Mesodermal cell (in vitro differentiated cells): Measurements from ENCODE around the gene ZNF581.

Experiments used
- H3K27ac ChIP-seq: 2 replicates; pipeline ENCODE4 v1.7.0; 2013; ENCODE audit warnings: mild to moderate bottlenecking, low read depth, low read length, moderate library complexity; ENCODE audit not compliant: severe bottlenecking
- H3K36me3 ChIP-seq: 2 replicates; pipeline ENCODE4 v1.7.1; 2013; ENCODE audit warnings: mild to moderate bottlenecking, low read length, moderate library complexity; ENCODE audit not compliant: control insufficient read depth, insufficient read depth
- H3K4me1 ChIP-seq: one replicate; pipeline ENCODE4 v1.7.1; 2013; ENCODE audit warnings: mild to moderate bottlenecking, low read length; ENCODE audit not compliant: insufficient read depth, control insufficient read depth, poor library complexity, severe bottlenecking
- H3K4me3 ChIP-seq: 2 replicates; pipeline ENCODE4 v1.7.0; 2013; ENCODE audit warnings: low read length, control low read depth, mild to moderate bottlenecking; ENCODE audit not compliant: insufficient read depth, poor library complexity, severe bottlenecking; ENCODE audit errors: extremely low read depth
- H3K9me3 ChIP-seq: 2 replicates; pipeline ENCODE4 v1.7.1; 2013; ENCODE audit warnings: mild to moderate bottlenecking, low read length, moderate library complexity; ENCODE audit not compliant: control insufficient read depth
- WGBS, 2 experiments: methylation state at CpG; one replicate each; pipeline ENCODE4 v1.1.5; 2013; ENCODE audit warnings: missing lambda C conversion rate in 2 of 2; ENCODE audit not compliant: insufficient coverage in 2 of 2; 5-methylcytosine and 5-hydroxymethylcytosine counted together

ZNF581 gene

GRCh38 chr19:55690769-55691545, 47.5 kb downstream of the ZNF581 start:
- H3K27ac ChIP-seq, result no peak overlapping the region
- no peaks in the 10 kb centered on the region for H3K4me1 ChIP-seq
- WGBS, 2 experiments, result 91 to 97% methylated on average over 21 to 29 of the region's 31 CpGs
- no peak overlapping the region for H3K4me3 ChIP-seq
- no peaks in the 10 kb centered on the region for H3K9me3 ChIP-seq
- H3K36me3 ChIP-seq, result peaks cover 81% of the 10 kb centered on the region

DNA sequence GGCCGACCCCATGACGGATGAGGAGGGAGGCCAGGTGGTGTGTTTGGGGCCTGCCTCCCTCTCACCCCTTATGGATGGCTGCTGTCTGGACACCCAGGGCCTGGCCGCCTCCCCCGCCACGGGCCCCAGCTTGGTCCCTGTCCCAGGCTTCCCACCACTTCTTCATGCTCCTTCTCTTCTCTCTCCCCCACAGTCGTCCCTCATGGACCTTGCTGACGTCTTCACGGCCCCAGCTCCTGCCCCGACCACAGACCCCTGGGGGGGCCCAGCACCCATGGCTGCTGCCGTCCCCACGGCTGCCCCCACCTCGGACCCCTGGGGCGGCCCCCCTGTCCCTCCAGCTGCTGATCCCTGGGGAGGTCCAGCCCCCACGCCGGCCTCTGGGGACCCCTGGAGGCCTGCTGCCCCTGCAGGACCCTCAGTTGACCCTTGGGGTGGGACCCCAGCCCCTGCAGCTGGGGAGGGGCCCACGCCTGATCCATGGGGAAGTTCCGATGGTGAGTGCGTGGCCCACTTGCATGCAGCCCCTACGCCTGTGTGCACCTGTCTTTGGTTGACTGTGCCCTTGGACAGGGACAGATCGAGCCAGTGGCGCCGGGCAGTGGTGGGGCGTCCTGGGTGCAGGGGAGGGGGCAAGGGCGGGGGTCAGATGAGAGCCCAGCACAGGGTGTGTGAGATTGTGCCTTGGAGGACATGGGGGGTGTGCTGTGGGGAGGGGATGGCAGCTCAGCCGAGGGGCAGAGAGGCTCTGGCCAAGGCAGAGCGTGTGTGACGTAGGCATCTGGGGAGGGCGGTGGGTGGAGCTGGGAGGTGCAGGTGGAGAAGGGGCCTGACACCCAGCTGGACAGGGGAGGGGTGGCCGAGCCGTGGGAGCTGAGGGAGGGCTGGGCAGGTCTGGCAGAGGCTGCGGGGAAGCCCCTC, 48.4 kb downstream of the ZNF581 start:
- 95 to 97% methylated on average over 20 to 27 of the region's 31 CpGs for WGBS, 2 experiments
- Histone ChIP-seq H3K36me3 (peaks cover 90% of the 10 kb centered on the region), H3K27ac (no peak overlapping the region), H3K9me3 (no peaks in the 10 kb centered on the region), H3K4me1 (no peaks in the 10 kb centered on the region), H3K4me3 (no peak overlapping the region)

DNA sequence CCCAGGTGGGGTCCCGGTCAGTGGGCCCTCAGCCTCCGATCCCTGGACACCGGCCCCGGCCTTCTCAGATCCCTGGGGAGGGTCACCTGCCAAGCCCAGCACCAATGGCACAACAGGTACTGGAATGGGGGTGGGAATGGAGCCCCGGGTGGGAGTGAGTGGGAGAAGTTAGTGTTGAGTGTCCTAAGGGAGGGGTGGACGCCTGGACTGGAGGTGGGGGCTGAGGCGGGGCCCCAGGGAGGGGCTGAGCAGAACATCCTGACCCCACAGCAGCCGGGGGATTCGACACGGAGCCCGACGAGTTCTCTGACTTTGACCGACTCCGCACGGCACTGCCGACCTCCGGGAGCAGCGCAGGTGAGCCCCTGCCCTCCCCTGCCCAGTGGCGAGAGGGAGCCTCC, 49.2 kb downstream of the ZNF581 start:
- H3K36me3 ChIP-seq, result peaks cover 93% of the 10 kb centered on the region
- no peak overlapping the region for H3K4me3 ChIP-seq
- H3K9me3 ChIP-seq, result no peaks in the 10 kb centered on the region
- 98% methylated on average over 16 to 17 of the region's 19 CpGs for WGBS, 2 experiments
- no peak overlapping the region for H3K27ac ChIP-seq
- no peaks in the 10 kb centered on the region for H3K4me1 ChIP-seq

DNA sequence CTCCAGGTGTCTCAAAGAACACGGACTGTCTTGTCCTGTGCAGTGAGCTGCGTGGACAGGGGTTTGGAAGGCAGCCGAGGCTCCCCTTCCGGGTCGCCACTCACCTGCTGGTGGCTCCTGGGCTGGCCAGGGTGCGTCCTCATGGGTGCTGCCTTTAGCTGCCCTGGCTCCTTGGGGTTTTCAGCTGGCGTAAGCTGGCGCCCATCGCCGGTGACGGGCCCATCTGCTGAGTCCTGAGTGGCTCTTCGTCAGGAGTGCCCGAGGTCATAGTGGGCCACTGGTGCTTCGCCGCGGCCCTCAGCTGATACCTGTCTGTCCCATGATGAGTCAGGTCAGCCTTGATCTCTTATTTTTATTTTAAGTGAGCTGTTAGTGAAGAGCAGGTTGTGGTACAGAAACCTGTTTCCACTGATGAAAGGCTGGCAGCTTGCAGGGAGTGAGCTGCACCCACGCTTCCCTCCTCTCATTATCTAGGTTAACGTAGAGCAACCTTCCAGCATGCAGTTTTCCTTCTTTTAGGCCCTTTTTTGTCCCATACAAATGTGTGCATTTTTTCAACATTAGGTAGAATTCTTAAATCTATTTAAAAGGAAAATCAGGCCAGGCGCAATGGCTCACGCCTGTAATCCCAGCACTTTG, 50.0 kb downstream of the ZNF581 start:
- H3K36me3 ChIP-seq, result peaks cover 93% of the 10 kb centered on the region
- WGBS, 2 experiments, result 96 to 98% methylated on average over 19 of the region's 20 CpGs
- H3K9me3 ChIP-seq, result no peaks in the 10 kb centered on the region

GRCh38 chr19:55694241-55694655, 50.8 kb downstream of the ZNF581 start:
- Histone ChIP-seq H3K4me3 (no peak overlapping the region), H3K36me3 (peaks cover 90% of the 10 kb centered on the region), H3K9me3 (no peaks in the 10 kb centered on the region), H3K27ac (no peak overlapping the region), H3K4me1 (no peaks in the 10 kb centered on the region)
- WGBS, 2 experiments, result 91 to 96% methylated on average over 15 of the region's 15 CpGs

More for the DNA sequence above, 50.0 kb downstream of the ZNF581 start:
- no peak overlapping the region for H3K27ac ChIP-seq
- H3K4me1 ChIP-seq, result no peaks in the 10 kb centered on the region
- no peak overlapping the region for H3K4me3 ChIP-seq

DNA sequence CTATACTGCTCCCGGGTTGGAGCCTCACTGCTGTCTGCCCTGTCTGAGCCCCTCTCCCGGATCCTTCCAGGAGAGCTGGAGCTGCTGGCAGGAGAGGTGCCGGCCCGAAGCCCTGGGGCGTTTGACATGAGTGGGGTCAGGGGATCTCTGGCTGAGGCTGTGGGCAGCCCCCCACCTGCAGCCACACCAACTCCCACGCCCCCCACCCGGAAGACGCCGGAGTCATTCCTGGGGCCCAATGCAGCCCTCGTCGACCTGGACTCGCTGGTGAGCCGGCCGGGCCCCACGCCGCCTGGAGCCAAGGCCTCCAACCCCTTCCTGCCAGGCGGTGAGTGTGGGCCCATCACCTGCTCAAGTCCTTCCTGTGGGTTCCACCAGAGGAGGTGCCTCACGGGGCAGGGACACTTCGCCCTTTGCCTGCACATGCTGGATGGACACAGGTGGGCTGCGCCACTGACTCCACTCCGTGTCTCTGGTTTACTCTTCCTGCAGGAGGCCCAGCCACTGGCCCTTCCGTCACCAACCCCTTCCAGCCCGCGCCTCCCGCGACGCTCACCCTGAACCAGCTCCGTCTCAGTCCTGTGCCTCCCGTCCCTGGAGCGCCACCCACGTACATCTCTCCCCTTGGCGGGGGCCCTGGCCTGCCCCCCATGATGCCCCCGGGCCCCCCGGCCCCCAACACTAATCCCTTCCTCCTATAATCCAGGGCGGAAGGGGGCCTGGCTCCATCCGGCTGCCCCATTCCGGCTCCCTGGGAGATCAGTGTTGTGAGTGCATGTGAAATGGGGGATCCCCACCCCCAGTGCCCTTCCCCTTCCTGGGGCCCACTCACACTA, 51.4 kb downstream of the ZNF581 start:
- Histone ChIP-seq H3K27ac (no peak overlapping the region), H3K36me3 (peaks cover 89% of the 10 kb centered on the region), H3K4me3 (no peak overlapping the region), H3K9me3 (no peaks in the 10 kb centered on the region), H3K4me1 (no peaks in the 10 kb centered on the region)
- 97 to 98% methylated on average over 26 to 28 of the region's 37 CpGs for WGBS, 2 experiments
